ENCODE measurements around the gene ZNF615. TPM values are rescaled to one million over a fixed set of nuclear protein-coding genes. Genes with fewer than 3 reads are reported as not detected.

ZNF615 gene
- total RNA-seq, 1 experiment from 2014 or later = 5.3 TPM

GRCh38 chr19:51948975-51949374, 59.0 kb downstream of the ZNF615 start:
- H2AFZ ChIP-seq = no peak overlapping the region
- H4K20me1 ChIP-seq (ENCODE audit: insufficient read depth) = no peaks in the 10 kb centered on the region
- H3K27ac ChIP-seq = no peak overlapping the region
- CTCF ChIA-PET = no interaction called here
- H3K9me3 ChIP-seq (ENCODE audit: insufficient read depth, low read depth) = peaks cover 48% of the 10 kb centered on the region
- peaks cover 23% of the 10 kb centered on the region for H3K36me3 ChIP-seq (ENCODE audit: low read depth)
- BruUV-seq (replicated peaks) = no TSS peak
- no peak for DNase-seq
- H3K79me2 ChIP-seq (ENCODE audit: low read depth) = no peaks in the 10 kb centered on the region
- POLR2A ChIA-PET (ENCODE audit: unreplicated experiment) = no interaction called here
- H3F3A ChIP-seq (ENCODE audit: insufficient read depth, low read depth) = 0 out of 2 replicates have a peak, but pooled peaks cover 7% of the 10 kb centered on the region
- H3K4me2 ChIP-seq = no peak overlapping the region
- intact Hi-C loops (cut with micrococcal nuclease; ENCODE audit: unreplicated experiment) = no loop called here
- H3K9me2 ChIP-seq (ENCODE audit: insufficient read depth) = no peaks in the 10 kb centered on the region
- H3K4me1 ChIP-seq (replicated peaks; ENCODE audit: insufficient read depth) = no peaks in the 10 kb centered on the region
- no peak overlapping the region for H3K4me3 ChIP-seq
- TF ChIP-seq, protein P1, sequence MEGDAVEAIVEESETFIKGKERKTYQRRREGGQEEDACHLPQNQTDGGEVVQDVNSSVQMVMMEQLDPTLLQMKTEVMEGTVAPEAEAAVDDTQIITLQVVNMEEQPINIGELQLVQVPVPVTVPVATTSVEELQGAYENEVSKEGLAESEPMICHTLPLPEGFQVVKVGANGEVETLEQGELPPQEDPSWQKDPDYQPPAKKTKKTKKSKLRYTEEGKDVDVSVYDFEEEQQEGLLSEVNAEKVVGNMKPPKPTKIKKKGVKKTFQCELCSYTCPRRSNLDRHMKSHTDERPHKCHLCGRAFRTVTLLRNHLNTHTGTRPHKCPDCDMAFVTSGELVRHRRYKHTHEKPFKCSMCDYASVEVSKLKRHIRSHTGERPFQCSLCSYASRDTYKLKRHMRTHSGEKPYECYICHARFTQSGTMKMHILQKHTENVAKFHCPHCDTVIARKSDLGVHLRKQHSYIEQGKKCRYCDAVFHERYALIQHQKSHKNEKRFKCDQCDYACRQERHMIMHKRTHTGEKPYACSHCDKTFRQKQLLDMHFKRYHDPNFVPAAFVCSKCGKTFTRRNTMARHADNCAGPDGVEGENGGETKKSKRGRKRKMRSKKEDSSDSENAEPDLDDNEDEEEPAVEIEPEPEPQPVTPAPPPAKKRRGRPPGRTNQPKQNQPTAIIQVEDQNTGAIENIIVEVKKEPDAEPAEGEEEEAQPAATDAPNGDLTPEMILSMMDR (conservative IDR thresholded peaks at IDR 0.05) = no peak
- no peak for TF ChIP-seq EZH2 (IDR thresholded peaks at IDR 0.05; ENCODE audit: low read depth)
- H3K27me3 ChIP-seq (ENCODE audit: insufficient read depth, low read depth) = no peaks in the 10 kb centered on the region

DNA sequence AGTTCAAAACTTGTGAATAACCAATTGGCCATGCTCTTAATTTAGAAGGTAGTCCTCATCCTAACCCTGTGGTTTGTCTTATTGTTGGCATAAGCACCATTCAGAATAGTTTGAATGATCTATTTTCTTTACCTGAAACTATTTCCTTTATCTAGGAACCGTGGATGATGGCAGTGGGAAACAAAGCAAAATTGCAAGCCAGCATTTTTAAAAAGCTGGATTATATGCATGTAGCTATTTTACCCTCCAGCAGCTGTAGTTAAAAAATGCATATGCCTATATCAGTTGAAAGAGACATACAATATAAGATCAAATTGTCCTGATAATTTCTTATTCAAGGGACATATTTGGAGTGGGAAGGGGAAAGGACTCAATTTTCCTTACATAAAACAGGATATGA, 61.4 kb downstream of the ZNF615 start:
- Histone ChIP-seq H3K9me3 (ENCODE audit: insufficient read depth, low read depth) (peaks cover 65% of the 10 kb centered on the region), H3F3A (ENCODE audit: insufficient read depth, low read depth) (0 out of 2 replicates have a peak, but pooled peaks cover 10% of the 10 kb centered on the region), H3K79me2 (ENCODE audit: low read depth) (no peaks in the 10 kb centered on the region), H4K20me1 (ENCODE audit: insufficient read depth) (no peaks in the 10 kb centered on the region), H3K4me2 (no peak overlapping the region), H3K4me1 (replicated peaks; ENCODE audit: insufficient read depth) (no peaks in the 10 kb centered on the region), H3K27me3 (ENCODE audit: insufficient read depth, low read depth) (no peaks in the 10 kb centered on the region), H2AFZ (no peak overlapping the region), H3K9me2 (ENCODE audit: insufficient read depth) (no peaks in the 10 kb centered on the region), H3K36me3 (ENCODE audit: low read depth) (peaks cover 45% of the 10 kb centered on the region), H3K27ac (no peak overlapping the region), H3K4me3 (no peak overlapping the region)
- intact Hi-C loops (cut with micrococcal nuclease; ENCODE audit: unreplicated experiment) = no loop called here
- BruUV-seq (replicated peaks) = no TSS peak
- POLR2A ChIA-PET (ENCODE audit: unreplicated experiment) = no interaction called here
- CTCF ChIA-PET = no interaction called here
- DNase-seq = no peak
- TF ChIP-seq, protein P1 (conservative IDR thresholded peaks at IDR 0.05) = no peak
- TF ChIP-seq EZH2 (IDR thresholded peaks at IDR 0.05; ENCODE audit: low read depth) = no peak

DNA sequence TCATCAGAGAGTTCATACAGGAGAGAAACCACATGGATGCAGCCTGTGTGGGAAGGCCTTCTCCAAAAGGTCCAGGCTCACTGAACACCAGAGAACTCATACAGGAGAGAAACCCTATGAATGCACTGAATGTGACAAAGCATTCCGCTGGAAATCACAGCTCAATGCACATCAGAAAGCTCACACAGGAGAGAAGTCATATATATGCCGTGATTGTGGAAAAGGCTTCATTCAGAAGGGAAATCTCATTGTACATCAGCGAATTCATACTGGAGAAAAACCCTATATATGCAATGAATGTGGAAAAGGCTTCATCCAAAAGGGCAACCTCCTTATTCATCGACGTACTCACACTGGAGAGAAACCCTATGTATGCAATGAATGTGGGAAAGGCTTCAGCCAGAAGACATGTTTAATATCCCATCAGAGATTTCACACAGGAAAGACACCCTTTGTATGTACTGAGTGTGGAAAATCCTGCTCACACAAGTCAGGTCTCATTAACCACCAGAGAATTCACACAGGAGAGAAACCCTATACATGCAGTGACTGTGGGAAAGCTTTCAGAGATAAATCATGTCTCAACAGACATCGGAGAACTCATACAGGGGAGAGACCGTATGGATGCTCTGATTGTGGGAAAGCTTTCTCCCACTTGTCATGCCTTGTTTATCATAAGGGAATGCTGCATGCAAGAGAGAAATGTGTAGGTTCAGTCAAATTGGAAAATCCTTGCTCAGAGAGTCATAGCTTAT, 63.0 kb downstream of the ZNF615 start:
- Histone ChIP-seq H3K9me3 (ENCODE audit: insufficient read depth, low read depth) (peaks cover 79% of the 10 kb centered on the region), H3K27ac (no peak overlapping the region)
- POLR2A ChIA-PET (ENCODE audit: unreplicated experiment) = no interaction called here

More for the DNA sequence above, 63.0 kb downstream of the ZNF615 start:
- no TSS peak for BruUV-seq (replicated peaks)
- CTCF ChIA-PET = no interaction called here
- Histone ChIP-seq H3K4me1 (replicated peaks; ENCODE audit: insufficient read depth) (no peaks in the 10 kb centered on the region), H3F3A (ENCODE audit: insufficient read depth, low read depth) (0 out of 2 replicates have a peak, but pooled peaks cover 10% of the 10 kb centered on the region), H3K27me3 (ENCODE audit: insufficient read depth, low read depth) (no peaks in the 10 kb centered on the region), H3K4me3 (no peak overlapping the region), H3K4me2 (no peak overlapping the region), H3K79me2 (ENCODE audit: low read depth) (no peaks in the 10 kb centered on the region), H3K36me3 (ENCODE audit: low read depth) (peaks cover 59% of the 10 kb centered on the region), H2AFZ (no peak overlapping the region), H4K20me1 (ENCODE audit: insufficient read depth) (no peaks in the 10 kb centered on the region), H3K9me2 (ENCODE audit: insufficient read depth) (no peaks in the 10 kb centered on the region)
- DNase-seq = no peak
- TF ChIP-seq, protein P1 (conservative IDR thresholded peaks at IDR 0.05) = no peak
- TF ChIP-seq EZH2 (IDR thresholded peaks at IDR 0.05; ENCODE audit: low read depth) = no peak
- intact Hi-C loops (cut with micrococcal nuclease; ENCODE audit: unreplicated experiment) = no loop called here

Other genes starting within 250 kb of the ZNF615 start
- not detected in 2 replicates for gene FPR2, start 247.0 kb downstream of the ZNF615 start, total RNA-seq (2021)
- gene FPR3, start 213.1 kb downstream of the ZNF615 start, total RNA-seq (2021) = not detected in 2 replicates
- 5.3 and 5.4 TPM in 2 replicates for gene ZNF577, start 120.3 kb downstream of the ZNF615 start, total RNA-seq (2021)
- gene ZNF649, start 103.2 kb downstream of the ZNF615 start, total RNA-seq (2021) = 8.8 and 9.6 TPM in 2 replicates
- gene ZNF613, start 80.7 kb downstream of the ZNF615 start, total RNA-seq (2021) = 4.8 and 5.6 TPM in 2 replicates
- gene ZNF350, start 21.4 kb downstream of the ZNF615 start, total RNA-seq (2021) = 12.0 and 12.4 TPM in 2 replicates
- gene ZNF614, start 20.2 kb upstream of the ZNF615 start, total RNA-seq (2021) = 8.6 and 9.9 TPM in 2 replicates
- 8.1 and 9.9 TPM in 2 replicates for gene ZNF432, start 40.6 kb upstream of the ZNF615 start, total RNA-seq (2021)
- gene ZNF841, start 87.6 kb upstream of the ZNF615 start, total RNA-seq (2021) = 20.4 and 24.9 TPM in 2 replicates
- gene ZNF616, start 131.7 kb upstream of the ZNF615 start, total RNA-seq (2021) = 9.9 and 12.6 TPM in 2 replicates
- 12.2 and 14.3 TPM in 2 replicates for gene ZNF836, start 163.4 kb upstream of the ZNF615 start, total RNA-seq (2021)
- 316 and 324 TPM in 2 replicates for gene PPP2R1A, start 181.8 kb upstream of the ZNF615 start, total RNA-seq (2021)

Data from PC-9 (cell line).